ENCODE results near the gene AGRN. TPM values are rescaled to one million over a fixed set of nuclear protein-coding genes. Genes with fewer than 3 reads are reported as not detected.
"Not testable (repeated sequence)": the region's sequence is repeated elsewhere in the genome, so short reads cannot be mapped to it uniquely, and the experiment has no call there.

Gene AGRN
- total RNA-seq, 1 donor from 2014 or later, result 374 TPM

DNA sequence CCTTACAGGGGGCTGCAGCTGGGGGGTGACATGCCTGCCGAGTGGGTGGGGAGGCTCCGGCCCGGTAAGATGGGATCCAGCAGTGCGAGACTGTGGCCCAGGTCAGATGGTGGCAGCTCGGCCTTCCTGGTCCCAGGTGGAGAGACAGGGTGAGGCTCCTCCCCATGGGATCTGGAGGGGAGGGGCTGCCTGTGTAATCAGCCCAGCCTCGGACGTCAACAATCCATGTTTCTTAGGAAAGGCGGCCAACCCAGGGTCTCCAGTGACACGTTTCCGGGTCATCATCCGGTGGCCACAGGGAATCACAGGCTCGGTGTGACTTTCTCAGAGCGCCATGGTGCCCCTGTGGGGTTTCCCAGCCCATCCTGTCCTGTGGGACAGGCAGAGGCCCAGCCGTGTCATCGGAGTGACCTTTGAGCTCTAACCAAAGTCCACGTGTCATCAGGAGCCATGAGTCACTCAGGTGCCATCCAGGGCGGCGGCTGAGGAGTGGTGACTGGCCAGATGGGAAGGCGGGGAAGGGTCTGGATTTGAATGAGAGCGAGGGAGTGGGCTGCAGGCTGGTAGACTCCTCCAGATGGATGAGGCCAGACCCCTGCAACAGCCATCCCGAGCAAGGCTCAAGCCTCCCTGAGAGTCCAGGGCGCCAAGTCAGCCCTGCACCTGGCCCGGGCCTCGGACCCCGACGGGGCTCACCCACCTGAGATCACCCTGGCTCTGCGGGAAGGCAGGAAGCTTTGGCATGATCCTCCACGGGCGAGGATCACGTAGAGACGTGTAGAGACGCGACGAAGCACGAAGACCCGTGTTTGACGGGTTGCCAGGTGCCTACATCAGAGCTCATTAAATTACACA lies 13.4 kb upstream of the AGRN start:
- Mint-ChIP-seq H3K4me1 (ENCODE audit: unreplicated experiment) (peaks cover 22% of the 10 kb centered on the region), H3K27ac (ENCODE audit: unreplicated experiment) (no peak overlapping the region), H3K9me3 (ENCODE audit: unreplicated experiment) (no peaks in the 10 kb centered on the region), H3K36me3 (ENCODE audit: low read depth, unreplicated experiment) (peaks cover 5% of the 10 kb centered on the region), H3K4me3 (ENCODE audit: unreplicated experiment) (no peak overlapping the region), H3K27me3 (ENCODE audit: unreplicated experiment) (peaks cover 11% of the 10 kb centered on the region)
- TF ChIP-seq CTCF (IDR thresholded peaks at IDR 0.05; ENCODE audit: unreplicated experiment), result no peak
- DNase-seq (ENCODE audit: low spot score), result no peak

DNA sequence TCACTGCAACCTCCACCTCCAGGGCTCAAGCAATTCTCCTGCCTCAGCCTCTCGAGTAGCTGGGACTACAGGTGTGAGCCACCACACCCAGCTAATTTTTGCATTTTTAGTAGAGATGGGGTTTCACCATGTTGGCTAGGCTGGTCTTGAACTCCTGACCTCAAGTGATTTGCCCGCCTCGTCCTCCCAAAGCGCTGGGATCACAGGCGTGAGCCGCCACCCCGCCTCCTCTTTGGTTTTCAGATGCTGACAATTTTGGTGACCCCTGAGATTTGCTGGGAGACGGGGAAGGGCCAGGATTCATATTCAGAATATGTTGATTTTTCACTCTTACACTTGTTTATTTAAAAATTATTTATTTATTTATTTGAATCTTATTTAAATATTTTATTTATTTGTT lies 9.8 kb upstream of the AGRN start:
- not testable (repeated sequence) for H3K36me3 Mint-ChIP-seq (ENCODE audit: low read depth, unreplicated experiment); H3K9me3 Mint-ChIP-seq (ENCODE audit: unreplicated experiment); H3K27ac Mint-ChIP-seq (ENCODE audit: unreplicated experiment); DNase-seq (ENCODE audit: low spot score); H3K27me3 Mint-ChIP-seq (ENCODE audit: unreplicated experiment); H3K4me3 Mint-ChIP-seq (ENCODE audit: unreplicated experiment)
- peaks cover 18% of the 10 kb centered on the region for H3K4me1 Mint-ChIP-seq (ENCODE audit: unreplicated experiment)

DNA sequence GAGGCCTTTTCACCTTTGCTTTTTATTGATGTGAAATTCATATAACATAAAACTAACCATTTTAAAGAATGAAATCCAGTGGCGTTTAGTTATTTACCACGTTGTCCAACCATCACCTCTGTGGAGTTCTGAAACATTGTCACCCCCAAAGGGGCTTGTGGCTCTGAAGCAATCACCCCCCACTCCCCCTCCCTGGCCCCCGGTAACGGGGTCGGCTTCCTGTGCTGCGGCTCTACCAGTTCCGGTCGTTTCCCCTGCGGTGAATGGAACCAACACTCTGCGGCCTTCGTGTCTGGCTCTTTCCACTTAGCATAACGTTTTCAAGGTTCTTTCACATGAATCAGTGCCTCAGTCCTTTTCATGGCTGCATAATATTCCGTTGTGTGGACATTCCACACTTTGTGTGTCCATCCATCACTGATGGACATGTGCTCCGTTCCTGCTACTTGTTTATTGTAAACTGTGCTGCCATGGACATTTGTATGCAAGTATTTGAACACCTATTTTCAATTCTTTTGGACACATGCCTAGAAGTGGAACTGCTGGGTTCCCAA lies 8.4 kb upstream of the AGRN start:
- H3K36me3 Mint-ChIP-seq (ENCODE audit: low read depth, unreplicated experiment), result no peaks in the 10 kb centered on the region
- H3K9me3 Mint-ChIP-seq (ENCODE audit: unreplicated experiment), result no peaks in the 10 kb centered on the region
- H3K27me3 Mint-ChIP-seq (ENCODE audit: unreplicated experiment), result peaks cover 4% of the 10 kb centered on the region
- TF ChIP-seq CTCF (IDR thresholded peaks at IDR 0.05; ENCODE audit: unreplicated experiment), result no peak
- no peak overlapping the region for H3K4me3 Mint-ChIP-seq (ENCODE audit: unreplicated experiment)
- no peak for DNase-seq (ENCODE audit: low spot score)
- H3K27ac Mint-ChIP-seq (ENCODE audit: unreplicated experiment), result no peak overlapping the region
- peaks cover 10% of the 10 kb centered on the region for H3K4me1 Mint-ChIP-seq (ENCODE audit: unreplicated experiment)

DNA sequence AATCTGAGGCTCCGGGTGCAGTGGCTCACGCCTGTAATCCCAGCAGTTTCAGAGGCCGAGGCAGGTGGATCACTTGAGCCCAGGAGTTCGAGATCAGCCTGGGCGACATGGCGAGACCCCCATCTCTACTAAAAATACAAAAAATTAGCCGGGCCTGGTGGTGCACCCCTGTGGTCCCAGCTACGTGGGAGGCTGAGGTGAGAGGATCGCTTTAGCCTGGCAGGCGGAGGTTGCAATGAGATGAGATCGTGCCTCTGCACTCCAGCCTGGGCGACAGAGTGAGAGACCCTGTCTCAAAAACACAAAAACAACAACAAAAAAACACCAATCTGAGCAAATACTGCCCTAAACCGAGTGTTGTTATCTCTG lies 7.2 kb upstream of the AGRN start:
- peak overlapping the region; percentile 89 for H3K27ac Mint-ChIP-seq (ENCODE audit: unreplicated experiment)
- H3K4me3 Mint-ChIP-seq (ENCODE audit: unreplicated experiment), result peak overlapping the region; percentile 91
- not testable (repeated sequence) for H3K4me1 Mint-ChIP-seq (ENCODE audit: unreplicated experiment); DNase-seq (ENCODE audit: low spot score); H3K27me3 Mint-ChIP-seq (ENCODE audit: unreplicated experiment); H3K36me3 Mint-ChIP-seq (ENCODE audit: low read depth, unreplicated experiment); H3K9me3 Mint-ChIP-seq (ENCODE audit: unreplicated experiment)

DNA sequence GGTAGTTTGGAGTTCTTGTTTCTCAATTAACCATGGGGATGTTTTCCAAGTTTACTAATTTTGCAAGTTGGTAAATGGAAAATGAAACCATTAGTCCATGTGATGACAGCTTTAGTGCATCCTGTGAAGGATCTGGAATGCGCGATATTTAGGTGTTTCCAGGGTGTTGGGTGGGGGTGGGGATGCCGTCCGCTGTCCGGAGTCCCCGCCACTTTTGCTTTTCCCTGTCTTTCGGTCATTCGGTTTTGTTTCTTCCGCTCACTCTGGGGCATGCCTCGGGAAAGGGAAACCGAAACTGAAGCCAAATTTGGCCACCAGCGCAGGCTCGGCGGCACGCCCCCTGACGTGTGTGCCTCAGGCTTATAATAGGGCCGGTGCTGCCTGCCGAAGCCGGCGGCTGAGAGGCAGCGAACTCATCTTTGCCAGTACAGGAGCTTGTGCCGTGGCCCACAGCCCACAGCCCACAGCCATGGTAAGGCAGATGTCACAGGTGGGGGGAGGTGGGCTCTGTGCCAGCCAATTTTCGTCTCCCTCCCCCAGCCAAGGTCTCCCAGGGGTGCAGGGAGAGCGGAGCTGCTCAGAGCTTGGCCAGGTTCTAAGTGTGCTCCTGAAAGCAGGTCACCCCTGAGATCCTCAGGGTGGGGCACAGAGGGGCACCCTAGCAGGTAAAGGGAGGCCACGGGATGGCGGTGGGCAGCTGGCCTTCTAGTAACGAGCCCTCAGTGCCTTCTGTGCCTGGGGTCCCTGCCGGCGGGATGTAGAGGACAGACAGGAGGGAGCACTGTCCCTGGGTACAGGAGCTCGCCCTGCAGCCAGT lies 6.6 kb upstream of the AGRN start, which contains the start of gene ISG15:
Gene ISG15, plus strand, starts transcription at position 393 of the 817 bp plus-strand sequence. Its CDS starts 77 bp downstream, at position 470.
- Mint-ChIP-seq H3K36me3 (ENCODE audit: low read depth, unreplicated experiment) (no peaks in the 10 kb centered on the region), H3K27me3 (ENCODE audit: unreplicated experiment) (peaks cover 6% of the 10 kb centered on the region), H3K27ac (ENCODE audit: unreplicated experiment) (peak within 1 kb of the TSS; percentile 89), H3K4me3 (ENCODE audit: unreplicated experiment) (peak within 1 kb of the TSS; percentile 91), H3K9me3 (ENCODE audit: unreplicated experiment) (no peaks in the 10 kb centered on the region), H3K4me1 (ENCODE audit: unreplicated experiment) (peaks cover 10% of the 10 kb centered on the region)
- TF ChIP-seq CTCF (IDR thresholded peaks at IDR 0.05; ENCODE audit: unreplicated experiment), result no peak
- peak; percentile 82 for DNase-seq (ENCODE audit: low spot score)

Data from endothelial cell (in vitro differentiated cells).